HG03442 (cell line): Measurements from ENCODE around the gene SLC9A8.
"Not testable (repeated sequence)": the region's sequence is repeated elsewhere in the genome, so short reads cannot be mapped to it uniquely, and the experiment has no call there.

Source experiments
- ATAC-seq: cut with Tn5 transposase; IDR thresholded peaks from one replicate; pipeline ENCODE4 v1.9.1; 2021; ENCODE audit warnings: mild to moderate bottlenecking, moderate library complexity; ENCODE audit not compliant: unreplicated experiment

Gene SLC9A8

GRCh38 chr20:49891476-49892110, 79.0 kb downstream of the SLC9A8 start:
- ATAC-seq = no peak

- no peak for ATAC-seq
Observed at GRCh38 chr20:49892260-49892659, 79.6 kb downstream of the SLC9A8 start.

GRCh38 chr20:49892817-49893216, 80.2 kb downstream of the SLC9A8 start:
- no peak for ATAC-seq

- no peak for ATAC-seq
Observed at GRCh38 chr20:49893242-49894072, 80.8 kb downstream of the SLC9A8 start.

GRCh38 chr20:49894073-49894470, 81.4 kb downstream of the SLC9A8 start:
- no peak for ATAC-seq

GRCh38 chr20:49895474-49896093, 83.0 kb downstream of the SLC9A8 start:
- not testable (repeated sequence) for ATAC-seq

- no peak for ATAC-seq
Observed at GRCh38 chr20:49896204-49896603, 83.6 kb downstream of the SLC9A8 start.

- ATAC-seq = no peak
Observed at GRCh38 chr20:49899541-49900383, 87.1 kb downstream of the SLC9A8 start.

- ATAC-seq = no peak
Observed at GRCh38 chr20:49901588-49901987, 89.0 kb downstream of the SLC9A8 start.

GRCh38 chr20:49904440-49905214, 92.0 kb downstream of the SLC9A8 start:
- no peak for ATAC-seq

GRCh38 chr20:49905415-49906091, 92.9 kb downstream of the SLC9A8 start:
- no peak for ATAC-seq

- no peak for ATAC-seq
Observed at GRCh38 chr20:49906101-49906604, 93.5 kb downstream of the SLC9A8 start.

- ATAC-seq = no peak
Observed at GRCh38 chr20:49906615-49907154, 94.1 kb downstream of the SLC9A8 start.

- no peak for ATAC-seq
Observed at GRCh38 chr20:49907405-49908257, 95.0 kb downstream of the SLC9A8 start.

GRCh38 chr20:49908258-49908565, 95.6 kb downstream of the SLC9A8 start:
- no peak for ATAC-seq

GRCh38 chr20:49909499-49910339, 97.1 kb downstream of the SLC9A8 start:
- no peak for ATAC-seq

- ATAC-seq = no peak
Observed at GRCh38 chr20:49910340-49910706, 97.7 kb downstream of the SLC9A8 start.
